K562 (cell line): ENCODE results near the gene AFF2. TPM values are rescaled to one million over a fixed set of nuclear protein-coding genes. Genes with fewer than 3 reads are reported as not detected.

ENCODE experiments used
- ATAC-seq: fragments of 200-7000 bp; cut with Tn5 transposase; 3 replicates; pipeline ENCODE4 v1.9.1; 2020; ENCODE audit warnings: moderate library complexity
- BruUV-seq: library from RNA; stranded (reverse); fragments of 400-500 nt; replicated peaks from 2 replicates; lab custom pipeline; 2021; lab: Mats Ljungman, UMichigan
- CTCF ChIA-PET: fragments of 300-600 bp; formaldehyde crosslinking; extraction: SDS; loops from one replicate; lab custom pipeline; 2021; ENCODE audit warnings: low intra/inter-chr PET ratio; lab: Yijun Ruan, JAX
- POLR2A ChIA-PET: fragments of 300-600, 350-650 bp; sonication (Branson Sonifier 250); formaldehyde crosslinking; extraction: SDS; loops from one replicate; lab custom pipeline; 2021; ENCODE audit warnings: antibody characterized with exemption, inconsistent platforms; lab: Yijun Ruan, JAX
- DNase-seq, 4 experiments: peaks; one replicate each; pipeline versions ENCODE4 v3.0.0 to v3.0.0-alpha.2; 2011 to 2018; ENCODE audit warnings: low spot score in 3 of 4, mixed read lengths in 3 of 4; ENCODE audit errors: extremely low read depth in 1 of 4
- FAIRE-seq: peaks from 2 replicates; lab custom pipeline; 2011; peaks lifted over from hg19 to GRCh38; lab: Jason Lieb, UNC
- H2AFZ ChIP-seq: 2 replicates; pipeline ENCODE4 v1.6.0; 2011; ENCODE audit warnings: low read depth, low read length, control low read depth, inconsistent platforms
- H3K27ac ChIP-seq: fragments of 200-600 bp; 3 replicates; pipeline ENCODE4 v1.8.0; 2011; ENCODE audit warnings: low read depth, mild to moderate bottlenecking, control low read depth, inconsistent platforms, low read length, moderate library complexity, mixed read lengths; ENCODE audit errors: extremely low read depth
- H3K27me3 ChIP-seq, 2 experiments: fragments of 300-600 bp in 1 of 2; 2 replicates in 1 of 2; 3 replicates in 1 of 2; pipeline versions ENCODE4 v1.6.0 to v1.8.0; 2011; ENCODE audit warnings: inconsistent platforms in 2 of 2, low read length in 2 of 2, mild to moderate bottlenecking in 1 of 2, mixed read lengths in 1 of 2, moderate library complexity in 1 of 2; ENCODE audit not compliant: control insufficient read depth in 2 of 2, insufficient read depth in 2 of 2
- H3K36me3 ChIP-seq: fragments of 300-600 bp; 3 replicates; pipeline ENCODE4 v1.8.0; 2011; ENCODE audit warnings: mild to moderate bottlenecking, low read length, inconsistent platforms; ENCODE audit not compliant: control insufficient read depth, insufficient read depth
- H3K4me1 ChIP-seq, 2 experiments: fragments of 200-600 bp in 1 of 2; replicated peaks in 1 of 2; 2 replicates in 1 of 2; 3 replicates in 1 of 2; pipeline versions ENCODE4 v1.5.1 to v1.8.0; 2011; ENCODE audit warnings: inconsistent platforms in 2 of 2, low read length in 2 of 2, mild to moderate bottlenecking in 1 of 2, mixed read lengths in 1 of 2, moderate library complexity in 1 of 2; ENCODE audit not compliant: control insufficient read depth in 2 of 2, insufficient read depth in 2 of 2
- H3K4me2 ChIP-seq: 2 replicates; pipeline ENCODE4 v1.6.1; 2011; ENCODE audit warnings: low read length, control low read depth, inconsistent platforms, mixed read lengths; ENCODE audit not compliant: insufficient read depth
- H3K4me3 ChIP-seq: fragments of 200-600 bp; sonication (generic), shearing (Covaris generic); 2 replicates; pipeline ENCODE4 v1.5.1; 2016; ENCODE audit warnings: control low read depth, inconsistent platforms
- H3K79me2 ChIP-seq: fragments of 200-600 bp; 3 replicates; pipeline ENCODE4 v1.8.0; 2011; ENCODE audit warnings: low read length, inconsistent platforms; ENCODE audit not compliant: control insufficient read depth, insufficient read depth
- H3K9ac ChIP-seq, 2 experiments: 2 replicates each; pipeline versions ENCODE4 v1.6.0 to v1.6.1; 2011; ENCODE audit warnings: low read depth in 2 of 2, low read length in 2 of 2, control low read depth in 1 of 2, inconsistent platforms in 1 of 2, mild to moderate bottlenecking in 1 of 2, mixed read lengths in 1 of 2; ENCODE audit not compliant: insufficient read depth in 1 of 2
- H3K9me1 ChIP-seq: one replicate; pipeline ENCODE4 v1.6.0; 2011; ENCODE audit warnings: inconsistent platforms, mild to moderate bottlenecking, low read length, moderate library complexity; ENCODE audit not compliant: control insufficient read depth, insufficient read depth
- H3K9me3 ChIP-seq: replicated peaks from 2 replicates; pipeline ENCODE4 v1.5.1; 2011; ENCODE audit warnings: low read depth, low read length, inconsistent platforms; ENCODE audit not compliant: control insufficient read depth, insufficient read depth
- H4K20me1 ChIP-seq: replicated peaks from 2 replicates; pipeline ENCODE4 v1.6.1; 2011; ENCODE audit warnings: low read length, inconsistent platforms, mixed read lengths; ENCODE audit not compliant: control insufficient read depth, insufficient read depth
- PHB2 ChIP-seq: fragments of 450-650 bp; IDR thresholded peaks from 2 replicates; pipeline ENCODE4 v1.6.1; 2017; ENCODE audit warnings: low read depth
- PPARD ChIP-seq: fragments of 250-450 bp; sonication (Bioruptor Pico); IDR thresholded peaks from 2 replicates; pipeline ENCODE4 v1.8.0; 2022; ENCODE audit warnings: inconsistent platforms, mild to moderate bottlenecking, moderate library complexity
- SP2 ChIP-seq: IDR thresholded peaks from 2 replicates; pipeline ENCODE4 v1.6.1; 2011; ENCODE audit warnings: mild to moderate bottlenecking, low read depth, low read length, moderate library complexity; ENCODE audit not compliant: poor library complexity, severe bottlenecking; ENCODE audit errors: extremely low read depth
- TGIF2 ChIP-seq: sonication (generic); formaldehyde crosslinking; IDR thresholded peaks from 2 replicates; pipeline ENCODE4 v1.8.1; 2022; ENCODE audit warnings: mild to moderate bottlenecking, missing genetic modification reagents, moderate library complexity
- THRAP3 ChIP-seq: fragments of 450-650 bp; IDR thresholded peaks from 2 replicates; pipeline ENCODE4 v1.6.1; 2016; ENCODE audit warnings: mild to moderate bottlenecking, inconsistent platforms, borderline replicate concordance
- ZNF785 ChIP-seq: fragments of 250-450 bp; sonication (Bioruptor Pico); IDR thresholded peaks from 2 replicates; pipeline ENCODE4 v1.4.0; 2020; ENCODE audit warnings: mild to moderate bottlenecking
- WGBS: fragments of 100-300 bp; shearing (Covaris generic); methylation state at CpG from one replicate; pipeline ENCODE4 v1.1.6; 2016; ENCODE audit warnings: low coverage, mixed read lengths; ENCODE audit not compliant: insufficient coverage; ENCODE audit errors: missing lambda C conversion rate; 5-methylcytosine and 5-hydroxymethylcytosine counted together
- in situ Hi-C: fragments of 300-500 bp; cut with MboI; formaldehyde crosslinking; loops from 4 replicates; pipeline ENCODE4 v1.15.0; 2018; ENCODE audit warnings: inconsistent platforms, mixed read lengths
- intact Hi-C: fragments of 100-400 bp; cut with micrococcal nuclease; formaldehyde crosslinking; loops from 2 replicates; pipeline ENCODE4 v1.14.2; 2022
- polyA plus RNA-seq, 8 experiments: library from polyadenylated mRNA; depleted of rRNA in 4 of 8; stranded (reverse) in 5 of 8; unstranded in 3 of 8; fragments of >200 nt; fragmentation: Nextera tagmentation in 2 of 8; fragmentation: Illumina TruSeq in 1 of 8; extraction: Ambion mirVana in 2 of 8; extraction: Trizol in 1 of 8; gene quantifications; 2 replicates each; pipeline versions ENCODE4 v1.2.1 to v1.2.3, GENCODE V29; 2011 to 2014; ENCODE audit warnings: inconsistent platforms in 1 of 8, missing spikeins in 1 of 8
- total RNA-seq, 7 experiments: library from RNA; depleted of rRNA in 6 of 7; stranded (reverse); fragments of >200 nt in 6 of 7; fragmentation: Illumina TruSeq in 2 of 7; extraction: Trizol in 2 of 7; gene quantifications; 2 replicates each; pipeline versions ENCODE4 v1.2.1 to v1.2.3, GENCODE V29; 2011 to 2021; ENCODE audit warnings: low replicate concordance in 1 of 7
- TF ChIP-seq, protein P1 (sequence below): sonication (generic); formaldehyde crosslinking; IDR thresholded peaks from 2 replicates; pipeline ENCODE4 v1.9.0; 2022; ENCODE audit warnings: mild to moderate bottlenecking, missing genetic modification reagents
- TF ChIP-seq, protein P2 (sequence below): fragments of 450-650 bp; IDR thresholded peaks from 2 replicates; pipeline ENCODE4 v1.6.1; 2016; ENCODE audit warnings: antibody characterized with exemption
- TF ChIP-seq, protein P3 (sequence below): sonication (generic); formaldehyde crosslinking; IDR thresholded peaks from 2 replicates; pipeline ENCODE4 v1.8.0; 2022; ENCODE audit warnings: mild to moderate bottlenecking, missing genetic modification reagents
- TF ChIP-seq, protein P4 (sequence below): sonication (generic); formaldehyde crosslinking; IDR thresholded peaks from 2 replicates; pipeline ENCODE4 v1.8.0; 2023; ENCODE audit warnings: mild to moderate bottlenecking, missing genetic modification reagents

AFF2 gene
- total and polyA plus RNA-seq, 9 of the 15 experiments (the other 6 are each of a cell fraction or from before 2014, with no cell fraction given): 0.01 to 0.20 (median 0.07) TPM

DNA sequence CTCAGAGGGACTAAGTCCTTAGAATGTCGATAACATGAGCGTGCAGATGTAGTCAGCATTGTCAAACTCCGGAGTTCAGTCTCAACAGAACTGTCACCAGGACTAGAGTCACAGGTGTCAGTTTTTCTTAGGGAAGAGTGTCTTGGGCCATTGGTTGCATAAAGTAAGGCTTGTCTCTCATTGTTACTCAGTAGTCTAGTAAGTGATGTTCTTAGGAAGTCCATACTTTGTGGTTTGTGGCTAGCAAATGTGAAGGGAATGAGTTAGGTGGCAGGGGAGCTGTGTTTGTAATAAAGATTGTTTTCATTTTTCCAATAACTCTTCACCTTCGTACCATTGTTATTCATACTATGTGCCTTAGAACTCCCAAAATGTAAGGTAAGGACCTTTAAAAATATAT, 119.6 kb downstream of the AFF2 start:
- H3K9me3 ChIP-seq: no peaks in the 10 kb centered on the region; the same call in 1 of the 2 replicates
- H2AFZ ChIP-seq: peak overlapping the region; percentile 4; the same call in 1 of the 2 replicates
- H3K9me1 ChIP-seq: no peaks in the 10 kb centered on the region
- intact Hi-C loops: no loop called here
- 19% methylated on average over 3 of the region's 4 CpGs for WGBS
- H3K27me3 ChIP-seq: no peaks in the 10 kb centered on the region
- no peak for FAIRE-seq
- ChIA-PET POLR2A (no interaction called here), CTCF (no interaction called here)
- no peak overlapping the region; the same call in 1 of the 2 replicates for H3K4me2 ChIP-seq
- H3K79me2 ChIP-seq: no peaks in the 10 kb centered on the region
- no peaks in the 10 kb centered on the region for H3K36me3 ChIP-seq
- H3K27ac ChIP-seq: no peak overlapping the region
- BruUV-seq: no TSS peak
- no peak for DNase-seq
- in situ Hi-C loops: no loop called here
- ATAC-seq: peak; percentile 66
- no peaks in the 10 kb centered on the region for H4K20me1 ChIP-seq
- no peak overlapping the region for H3K4me3 ChIP-seq
- no peak for TF ChIP-seq PPARD
- TF ChIP-seq, protein P1, sequence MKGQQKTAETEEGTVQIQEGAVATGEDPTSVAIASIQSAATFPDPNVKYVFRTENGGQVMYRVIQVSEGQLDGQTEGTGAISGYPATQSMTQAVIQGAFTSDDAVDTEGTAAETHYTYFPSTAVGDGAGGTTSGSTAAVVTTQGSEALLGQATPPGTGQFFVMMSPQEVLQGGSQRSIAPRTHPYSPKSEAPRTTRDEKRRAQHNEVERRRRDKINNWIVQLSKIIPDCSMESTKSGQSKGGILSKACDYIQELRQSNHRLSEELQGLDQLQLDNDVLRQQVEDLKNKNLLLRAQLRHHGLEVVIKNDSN (CRISPR knock-in tag): no peak
- TF ChIP-seq, protein P2, sequence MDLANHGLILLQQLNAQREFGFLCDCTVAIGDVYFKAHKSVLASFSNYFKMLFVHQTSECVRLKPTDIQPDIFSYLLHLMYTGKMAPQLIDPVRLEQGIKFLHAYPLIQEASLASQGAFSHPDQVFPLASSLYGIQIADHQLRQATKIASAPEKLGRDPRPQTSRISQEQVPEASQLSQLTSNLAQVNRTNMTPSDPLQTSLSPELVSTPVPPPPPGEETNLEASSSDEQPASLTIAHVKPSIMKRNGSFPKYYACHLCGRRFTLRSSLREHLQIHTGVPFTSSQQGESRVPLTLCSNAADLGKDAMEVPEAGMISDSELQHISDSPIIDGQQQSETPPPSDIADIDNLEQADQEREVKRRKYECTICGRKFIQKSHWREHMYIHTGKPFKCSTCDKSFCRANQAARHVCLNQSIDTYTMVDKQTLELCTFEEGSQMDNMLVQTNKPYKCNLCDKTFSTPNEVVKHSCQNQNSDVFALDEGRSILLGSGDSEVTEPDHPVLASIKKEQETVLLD: no peak
- TF ChIP-seq, protein P3, sequence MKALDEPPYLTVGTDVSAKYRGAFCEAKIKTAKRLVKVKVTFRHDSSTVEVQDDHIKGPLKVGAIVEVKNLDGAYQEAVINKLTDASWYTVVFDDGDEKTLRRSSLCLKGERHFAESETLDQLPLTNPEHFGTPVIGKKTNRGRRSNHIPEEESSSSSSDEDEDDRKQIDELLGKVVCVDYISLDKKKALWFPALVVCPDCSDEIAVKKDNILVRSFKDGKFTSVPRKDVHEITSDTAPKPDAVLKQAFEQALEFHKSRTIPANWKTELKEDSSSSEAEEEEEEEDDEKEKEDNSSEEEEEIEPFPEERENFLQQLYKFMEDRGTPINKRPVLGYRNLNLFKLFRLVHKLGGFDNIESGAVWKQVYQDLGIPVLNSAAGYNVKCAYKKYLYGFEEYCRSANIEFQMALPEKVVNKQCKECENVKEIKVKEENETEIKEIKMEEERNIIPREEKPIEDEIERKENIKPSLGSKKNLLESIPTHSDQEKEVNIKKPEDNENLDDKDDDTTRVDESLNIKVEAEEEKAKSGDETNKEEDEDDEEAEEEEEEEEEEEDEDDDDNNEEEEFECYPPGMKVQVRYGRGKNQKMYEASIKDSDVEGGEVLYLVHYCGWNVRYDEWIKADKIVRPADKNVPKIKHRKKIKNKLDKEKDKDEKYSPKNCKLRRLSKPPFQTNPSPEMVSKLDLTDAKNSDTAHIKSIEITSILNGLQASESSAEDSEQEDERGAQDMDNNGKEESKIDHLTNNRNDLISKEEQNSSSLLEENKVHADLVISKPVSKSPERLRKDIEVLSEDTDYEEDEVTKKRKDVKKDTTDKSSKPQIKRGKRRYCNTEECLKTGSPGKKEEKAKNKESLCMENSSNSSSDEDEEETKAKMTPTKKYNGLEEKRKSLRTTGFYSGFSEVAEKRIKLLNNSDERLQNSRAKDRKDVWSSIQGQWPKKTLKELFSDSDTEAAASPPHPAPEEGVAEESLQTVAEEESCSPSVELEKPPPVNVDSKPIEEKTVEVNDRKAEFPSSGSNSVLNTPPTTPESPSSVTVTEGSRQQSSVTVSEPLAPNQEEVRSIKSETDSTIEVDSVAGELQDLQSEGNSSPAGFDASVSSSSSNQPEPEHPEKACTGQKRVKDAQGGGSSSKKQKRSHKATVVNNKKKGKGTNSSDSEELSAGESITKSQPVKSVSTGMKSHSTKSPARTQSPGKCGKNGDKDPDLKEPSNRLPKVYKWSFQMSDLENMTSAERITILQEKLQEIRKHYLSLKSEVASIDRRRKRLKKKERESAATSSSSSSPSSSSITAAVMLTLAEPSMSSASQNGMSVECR (CRISPR knock-in tag): no peak
- TF ChIP-seq SP2: no peak
- no peak for TF ChIP-seq ZNF785 (CRISPR knock-in tag)
- no peak for TF ChIP-seq PHB2
- no peak for TF ChIP-seq TGIF2 (CRISPR knock-in tag)
- TF ChIP-seq THRAP3: no peak
- TF ChIP-seq, protein P4, sequence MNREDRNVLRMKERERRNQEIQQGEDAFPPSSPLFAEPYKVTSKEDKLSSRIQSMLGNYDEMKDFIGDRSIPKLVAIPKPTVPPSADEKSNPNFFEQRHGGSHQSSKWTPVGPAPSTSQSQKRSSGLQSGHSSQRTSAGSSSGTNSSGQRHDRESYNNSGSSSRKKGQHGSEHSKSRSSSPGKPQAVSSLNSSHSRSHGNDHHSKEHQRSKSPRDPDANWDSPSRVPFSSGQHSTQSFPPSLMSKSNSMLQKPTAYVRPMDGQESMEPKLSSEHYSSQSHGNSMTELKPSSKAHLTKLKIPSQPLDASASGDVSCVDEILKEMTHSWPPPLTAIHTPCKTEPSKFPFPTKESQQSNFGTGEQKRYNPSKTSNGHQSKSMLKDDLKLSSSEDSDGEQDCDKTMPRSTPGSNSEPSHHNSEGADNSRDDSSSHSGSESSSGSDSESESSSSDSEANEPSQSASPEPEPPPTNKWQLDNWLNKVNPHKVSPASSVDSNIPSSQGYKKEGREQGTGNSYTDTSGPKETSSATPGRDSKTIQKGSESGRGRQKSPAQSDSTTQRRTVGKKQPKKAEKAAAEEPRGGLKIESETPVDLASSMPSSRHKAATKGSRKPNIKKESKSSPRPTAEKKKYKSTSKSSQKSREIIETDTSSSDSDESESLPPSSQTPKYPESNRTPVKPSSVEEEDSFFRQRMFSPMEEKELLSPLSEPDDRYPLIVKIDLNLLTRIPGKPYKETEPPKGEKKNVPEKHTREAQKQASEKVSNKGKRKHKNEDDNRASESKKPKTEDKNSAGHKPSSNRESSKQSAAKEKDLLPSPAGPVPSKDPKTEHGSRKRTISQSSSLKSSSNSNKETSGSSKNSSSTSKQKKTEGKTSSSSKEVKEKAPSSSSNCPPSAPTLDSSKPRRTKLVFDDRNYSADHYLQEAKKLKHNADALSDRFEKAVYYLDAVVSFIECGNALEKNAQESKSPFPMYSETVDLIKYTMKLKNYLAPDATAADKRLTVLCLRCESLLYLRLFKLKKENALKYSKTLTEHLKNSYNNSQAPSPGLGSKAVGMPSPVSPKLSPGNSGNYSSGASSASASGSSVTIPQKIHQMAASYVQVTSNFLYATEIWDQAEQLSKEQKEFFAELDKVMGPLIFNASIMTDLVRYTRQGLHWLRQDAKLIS (CRISPR knock-in tag): no peak
- peaks cover 0 to 6% of the 10 kb centered on the region in 2 experiments; a peak in 1 of 5 replicates for H3K4me1 ChIP-seq
- no peak overlapping the region for H3K9ac ChIP-seq
